Measurements from ENCODE around the gene IFI27. TPM values are rescaled to one million over a fixed set of nuclear protein-coding genes. Genes with fewer than 3 reads are reported as not detected.

The IFI27 gene
- total RNA-seq, 1 donor from 2014 or later, result 7.5 TPM

GRCh38 chr14:94115058-94115591 is 4.6 kb downstream of the IFI27 start:
- no peaks in the 10 kb centered on the region for H3K9me3 Mint-ChIP-seq (ENCODE audit: low read depth)
- TF ChIP-seq, protein P1, sequence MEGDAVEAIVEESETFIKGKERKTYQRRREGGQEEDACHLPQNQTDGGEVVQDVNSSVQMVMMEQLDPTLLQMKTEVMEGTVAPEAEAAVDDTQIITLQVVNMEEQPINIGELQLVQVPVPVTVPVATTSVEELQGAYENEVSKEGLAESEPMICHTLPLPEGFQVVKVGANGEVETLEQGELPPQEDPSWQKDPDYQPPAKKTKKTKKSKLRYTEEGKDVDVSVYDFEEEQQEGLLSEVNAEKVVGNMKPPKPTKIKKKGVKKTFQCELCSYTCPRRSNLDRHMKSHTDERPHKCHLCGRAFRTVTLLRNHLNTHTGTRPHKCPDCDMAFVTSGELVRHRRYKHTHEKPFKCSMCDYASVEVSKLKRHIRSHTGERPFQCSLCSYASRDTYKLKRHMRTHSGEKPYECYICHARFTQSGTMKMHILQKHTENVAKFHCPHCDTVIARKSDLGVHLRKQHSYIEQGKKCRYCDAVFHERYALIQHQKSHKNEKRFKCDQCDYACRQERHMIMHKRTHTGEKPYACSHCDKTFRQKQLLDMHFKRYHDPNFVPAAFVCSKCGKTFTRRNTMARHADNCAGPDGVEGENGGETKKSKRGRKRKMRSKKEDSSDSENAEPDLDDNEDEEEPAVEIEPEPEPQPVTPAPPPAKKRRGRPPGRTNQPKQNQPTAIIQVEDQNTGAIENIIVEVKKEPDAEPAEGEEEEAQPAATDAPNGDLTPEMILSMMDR (IDR thresholded peaks at IDR 0.05; ENCODE audit: unreplicated experiment), result no peak
- H3K27me3 Mint-ChIP-seq, result peaks cover 20% of the 10 kb centered on the region
- H3K36me3 Mint-ChIP-seq (ENCODE audit: insufficient read depth), result no peaks in the 10 kb centered on the region
- no peak overlapping the region for H3K27ac Mint-ChIP-seq
- DNase-seq (ENCODE audit: low spot score, unreplicated experiment), result no peak
- no peak overlapping the region for H3K4me3 Mint-ChIP-seq (ENCODE audit: low read depth)
- no peaks in the 10 kb centered on the region for H3K4me1 Mint-ChIP-seq (ENCODE audit: low read depth)

- no peak for DNase-seq (ENCODE audit: low spot score, unreplicated experiment)
Measured at GRCh38 chr14:94115631-94116030, 5.1 kb downstream of the IFI27 start.

GRCh38 chr14:94116701-94117100 is 6.2 kb downstream of the IFI27 start:
- H3K4me3 Mint-ChIP-seq (ENCODE audit: low read depth), result no peak overlapping the region
- no peaks in the 10 kb centered on the region for H3K36me3 Mint-ChIP-seq (ENCODE audit: insufficient read depth)
- no peaks in the 10 kb centered on the region for H3K9me3 Mint-ChIP-seq (ENCODE audit: low read depth)
- DNase-seq (ENCODE audit: low spot score, unreplicated experiment), result no peak
- H3K4me1 Mint-ChIP-seq (ENCODE audit: low read depth), result no peaks in the 10 kb centered on the region
- H3K27ac Mint-ChIP-seq, result no peak overlapping the region
- H3K27me3 Mint-ChIP-seq, result peaks cover 27% of the 10 kb centered on the region
- TF ChIP-seq, protein P1 (IDR thresholded peaks at IDR 0.05; ENCODE audit: unreplicated experiment), result no peak

More at GRCh38 chr14:94115631-94116030, 5.1 kb downstream of the IFI27 start:
- Mint-ChIP-seq H3K36me3 (ENCODE audit: insufficient read depth) (no peaks in the 10 kb centered on the region), H3K4me3 (ENCODE audit: low read depth) (no peak overlapping the region), H3K4me1 (ENCODE audit: low read depth) (no peaks in the 10 kb centered on the region), H3K27ac (no peak overlapping the region), H3K9me3 (ENCODE audit: low read depth) (no peaks in the 10 kb centered on the region), H3K27me3 (peaks cover 20% of the 10 kb centered on the region)
- TF ChIP-seq, protein P1 (IDR thresholded peaks at IDR 0.05; ENCODE audit: unreplicated experiment), result no peak

DNA sequence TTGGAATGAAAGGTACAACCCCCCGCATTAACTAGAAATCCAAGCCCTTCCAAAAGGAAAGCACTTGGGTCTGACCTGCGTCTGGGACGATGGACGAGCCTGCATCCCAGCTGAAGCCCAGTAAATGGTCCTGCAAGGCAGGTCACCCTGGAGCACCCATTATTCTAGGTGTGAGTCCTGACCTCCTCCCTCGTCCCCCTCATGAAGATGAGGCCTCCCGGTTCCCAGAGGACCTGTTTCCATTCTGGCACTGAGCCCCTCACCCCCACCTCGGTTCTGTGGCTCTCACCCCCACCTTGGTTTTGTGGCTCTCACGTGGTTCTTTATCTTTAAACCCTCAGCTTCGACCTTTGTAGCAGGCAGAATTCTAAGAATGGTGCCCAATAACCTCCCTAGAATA is 7.3 kb downstream of the IFI27 start:
- Mint-ChIP-seq H3K9me3 (ENCODE audit: low read depth) (no peaks in the 10 kb centered on the region), H3K4me1 (ENCODE audit: low read depth) (no peaks in the 10 kb centered on the region), H3K4me3 (ENCODE audit: low read depth) (no peak overlapping the region), H3K27me3 (peaks cover 30% of the 10 kb centered on the region), H3K36me3 (ENCODE audit: insufficient read depth) (no peaks in the 10 kb centered on the region), H3K27ac (peak overlapping the region; percentile 5)
- no peak for DNase-seq (ENCODE audit: low spot score, unreplicated experiment)
- TF ChIP-seq, protein P1 (IDR thresholded peaks at IDR 0.05; ENCODE audit: unreplicated experiment), result no peak

DNA sequence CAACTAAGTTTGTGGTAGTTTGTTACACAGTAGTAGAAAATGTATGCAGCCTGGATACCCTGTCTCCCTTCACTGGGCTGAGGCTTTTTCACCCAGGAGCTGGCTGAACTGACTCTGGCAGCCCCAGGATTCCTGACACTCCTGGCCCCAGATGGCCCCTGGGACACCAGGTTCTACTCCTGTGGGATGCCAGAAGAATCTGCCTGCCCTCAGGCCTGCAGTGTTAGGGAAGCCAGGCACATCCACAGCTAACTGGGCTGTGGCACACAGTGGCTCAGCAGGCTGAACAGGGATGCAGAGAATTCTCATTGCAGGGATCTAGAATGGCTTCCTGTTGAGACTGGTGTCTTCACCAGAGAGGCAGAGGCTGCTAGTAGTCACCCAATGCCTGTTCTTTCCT is 8.5 kb downstream of the IFI27 start:
- no peaks in the 10 kb centered on the region for H3K9me3 Mint-ChIP-seq (ENCODE audit: low read depth)
- no peak overlapping the region for H3K27ac Mint-ChIP-seq
- TF ChIP-seq, protein P1 (IDR thresholded peaks at IDR 0.05; ENCODE audit: unreplicated experiment), result no peak
- no peak overlapping the region for H3K4me3 Mint-ChIP-seq (ENCODE audit: low read depth)
- H3K4me1 Mint-ChIP-seq (ENCODE audit: low read depth), result no peaks in the 10 kb centered on the region
- no peak for DNase-seq (ENCODE audit: low spot score, unreplicated experiment)
- H3K27me3 Mint-ChIP-seq, result peaks cover 30% of the 10 kb centered on the region
- no peaks in the 10 kb centered on the region for H3K36me3 Mint-ChIP-seq (ENCODE audit: insufficient read depth)

Measured in progenitor cell of endocrine pancreas (in vitro differentiated cells).